SJCRH30 (cell line): ENCODE measurements around the gene FOXC1. TPM values are rescaled to one million over a fixed set of nuclear protein-coding genes. Genes with fewer than 3 reads are reported as not detected.

Experiments
- DNase-seq, 2 experiments: peaks; one replicate each; pipeline ENCODE4 v3.0.0-alpha.2; 2015 to 2020
- H3K27ac ChIP-seq: fragments of 250-450 bp; sonication (Bioruptor Pico); 2 replicates; pipeline ENCODE4 v1.5.1; 2020; ENCODE audit warnings: mild to moderate bottlenecking, moderate library complexity
- H3K27me3 ChIP-seq: fragments of 250-450 bp; sonication (Bioruptor Pico); 2 replicates; pipeline ENCODE4 v1.5.1; 2020; ENCODE audit warnings: mild to moderate bottlenecking, moderate library complexity
- H3K36me3 ChIP-seq: fragments of 250-450 bp; sonication (Bioruptor Pico); 2 replicates; pipeline ENCODE4 v1.5.1; 2020; ENCODE audit warnings: mild to moderate bottlenecking, moderate library complexity
- H3K4me1 ChIP-seq: fragments of 250-450 bp; sonication (Bioruptor Pico); 2 replicates; pipeline ENCODE4 v1.5.1; 2020; ENCODE audit warnings: mild to moderate bottlenecking, moderate library complexity
- H3K4me3 ChIP-seq: fragments of 250-450 bp; sonication (Bioruptor Pico); 2 replicates; pipeline ENCODE4 v1.5.1; 2020; ENCODE audit warnings: mild to moderate bottlenecking, moderate library complexity
- H3K9me3 ChIP-seq: fragments of 250-450 bp; sonication (Bioruptor Pico); replicated peaks from 2 replicates; pipeline ENCODE4 v1.5.1; 2020; ENCODE audit warnings: mild to moderate bottlenecking, moderate library complexity
- total RNA-seq: library from RNA; depleted of rRNA; stranded (reverse); fragments of >200 nt; shearing (Covaris generic); gene quantifications from 2 replicates; pipeline ENCODE4 v1.2.3, GENCODE V29; 2014

Gene FOXC1
- total RNA-seq, 1 experiment from 2014 or later: 7.2 TPM

DNA sequence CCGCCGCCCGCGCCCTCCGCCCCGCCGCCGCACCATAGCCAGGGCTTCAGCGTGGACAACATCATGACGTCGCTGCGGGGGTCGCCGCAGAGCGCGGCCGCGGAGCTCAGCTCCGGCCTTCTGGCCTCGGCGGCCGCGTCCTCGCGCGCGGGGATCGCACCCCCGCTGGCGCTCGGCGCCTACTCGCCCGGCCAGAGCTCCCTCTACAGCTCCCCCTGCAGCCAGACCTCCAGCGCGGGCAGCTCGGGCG lies 1.5 kb downstream of the FOXC1 start:
- Histone ChIP-seq H3K27ac (no peak overlapping the region), H3K27me3 (no peaks in the 10 kb centered on the region)
- DNase-seq: peak; percentile 44 to 46

GRCh38 chr6:1611572-1612298 lies 2.0 kb downstream of the FOXC1 start:
- Histone ChIP-seq H3K4me1 (no peaks in the 10 kb centered on the region), H3K36me3 (no peaks in the 10 kb centered on the region), H3K4me3 (peak overlapping the region; percentile 84), H3K27me3 (no peaks in the 10 kb centered on the region), H3K27ac (no peak overlapping the region), H3K9me3 (no peaks in the 10 kb centered on the region)
- peak; percentile 15 to 38 for DNase-seq

More for the DNA sequence above, 1.5 kb downstream of the FOXC1 start:
- H3K4me3 ChIP-seq: peak overlapping the region; percentile 84
- no peaks in the 10 kb centered on the region for H3K9me3 ChIP-seq
- H3K4me1 ChIP-seq: no peaks in the 10 kb centered on the region
- no peaks in the 10 kb centered on the region for H3K36me3 ChIP-seq

GRCh38 chr6:1612299-1612973 lies 2.7 kb downstream of the FOXC1 start:
- Histone ChIP-seq H3K36me3 (no peaks in the 10 kb centered on the region), H3K9me3 (no peaks in the 10 kb centered on the region), H3K4me1 (no peaks in the 10 kb centered on the region), H3K4me3 (peak overlapping the region; percentile 84), H3K27me3 (no peaks in the 10 kb centered on the region), H3K27ac (no peak overlapping the region)
- no peak for DNase-seq

DNA sequence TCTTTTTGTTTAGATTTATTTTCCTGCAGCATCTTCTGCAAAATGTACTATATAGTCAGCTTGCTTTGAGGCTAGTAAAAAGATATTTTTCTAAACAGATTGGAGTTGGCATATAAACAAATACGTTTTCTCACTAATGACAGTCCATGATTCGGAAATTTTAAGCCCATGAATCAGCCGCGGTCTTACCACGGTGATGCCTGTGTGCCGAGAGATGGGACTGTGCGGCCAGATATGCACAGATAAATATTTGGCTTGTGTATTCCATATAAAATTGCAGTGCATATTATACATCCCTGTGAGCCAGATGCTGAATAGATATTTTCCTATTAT lies 3.2 kb downstream of the FOXC1 start:
- Histone ChIP-seq H3K27me3 (no peaks in the 10 kb centered on the region), H3K4me3 (peak overlapping the region; percentile 84), H3K36me3 (no peaks in the 10 kb centered on the region), H3K4me1 (no peaks in the 10 kb centered on the region), H3K27ac (no peak overlapping the region), H3K9me3 (no peaks in the 10 kb centered on the region)
- no peak for DNase-seq

- no peak for DNase-seq
- H3K27me3 ChIP-seq: no peaks in the 10 kb centered on the region
- H3K36me3 ChIP-seq: no peaks in the 10 kb centered on the region
- peak overlapping the region; percentile 84 for H3K4me3 ChIP-seq
- H3K27ac ChIP-seq: no peak overlapping the region
- H3K9me3 ChIP-seq: no peaks in the 10 kb centered on the region
- H3K4me1 ChIP-seq: no peaks in the 10 kb centered on the region
Observed at GRCh38 chr6:1613346-1613687, 3.6 kb downstream of the FOXC1 start.

DNA sequence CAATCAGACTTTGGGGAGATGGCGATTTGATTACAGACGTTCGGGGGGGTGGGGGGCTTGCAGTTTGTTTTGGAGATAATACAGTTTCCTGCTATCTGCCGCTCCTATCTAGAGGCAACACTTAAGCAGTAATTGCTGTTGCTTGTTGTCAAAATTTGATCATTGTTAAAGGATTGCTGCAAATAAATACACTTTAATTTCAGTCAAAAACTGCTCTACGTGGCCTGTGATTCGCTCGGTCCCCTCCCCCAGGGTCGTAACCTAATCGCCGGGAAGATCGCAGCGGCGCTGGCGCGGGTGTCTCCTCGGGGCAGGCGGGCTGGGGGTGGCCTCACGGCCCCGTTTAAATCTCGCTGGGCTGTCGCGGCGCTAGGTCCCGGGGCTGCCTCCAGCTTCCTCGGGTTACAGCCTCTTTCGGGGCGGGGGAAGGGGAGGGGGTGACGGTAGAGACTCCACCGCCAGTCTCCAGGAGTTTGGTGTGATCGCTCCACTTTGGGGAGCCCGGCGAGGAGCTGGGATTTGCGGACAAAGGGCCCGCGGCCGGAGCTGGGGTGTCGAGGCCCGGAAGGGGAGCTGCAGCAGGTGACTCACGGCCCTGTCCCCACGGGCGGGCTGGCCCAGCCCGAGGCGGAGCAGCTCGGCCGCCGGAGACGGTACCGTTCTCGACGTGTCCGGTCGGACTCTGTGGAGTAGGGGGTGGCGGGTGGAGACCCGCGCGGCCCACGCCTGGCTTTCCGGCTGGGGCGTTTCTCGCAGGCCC lies 4.2 kb downstream of the FOXC1 start:
- no peak overlapping the region for H3K27ac ChIP-seq
- DNase-seq: no peak

GRCh38 chr6:1614448-1615150 lies 4.9 kb downstream of the FOXC1 start:
- H3K4me1 ChIP-seq: no peaks in the 10 kb centered on the region
- DNase-seq: no peak
- no peaks in the 10 kb centered on the region for H3K27me3 ChIP-seq
- H3K27ac ChIP-seq: no peak overlapping the region
- H3K4me3 ChIP-seq: no peak overlapping the region
- H3K36me3 ChIP-seq: no peaks in the 10 kb centered on the region
- H3K9me3 ChIP-seq: no peaks in the 10 kb centered on the region

More for the DNA sequence above, 4.2 kb downstream of the FOXC1 start:
- Histone ChIP-seq H3K4me1 (no peaks in the 10 kb centered on the region), H3K27me3 (no peaks in the 10 kb centered on the region), H3K9me3 (no peaks in the 10 kb centered on the region), H3K36me3 (no peaks in the 10 kb centered on the region), H3K4me3 (peak overlapping the region; percentile 84)

GRCh38 chr6:1615151-1615852 lies 5.6 kb downstream of the FOXC1 start:
- Histone ChIP-seq H3K27me3 (no peaks in the 10 kb centered on the region), H3K4me1 (no peaks in the 10 kb centered on the region), H3K4me3 (no peak overlapping the region), H3K36me3 (no peaks in the 10 kb centered on the region), H3K27ac (no peak overlapping the region), H3K9me3 (no peaks in the 10 kb centered on the region)
- DNase-seq: no peak

DNA sequence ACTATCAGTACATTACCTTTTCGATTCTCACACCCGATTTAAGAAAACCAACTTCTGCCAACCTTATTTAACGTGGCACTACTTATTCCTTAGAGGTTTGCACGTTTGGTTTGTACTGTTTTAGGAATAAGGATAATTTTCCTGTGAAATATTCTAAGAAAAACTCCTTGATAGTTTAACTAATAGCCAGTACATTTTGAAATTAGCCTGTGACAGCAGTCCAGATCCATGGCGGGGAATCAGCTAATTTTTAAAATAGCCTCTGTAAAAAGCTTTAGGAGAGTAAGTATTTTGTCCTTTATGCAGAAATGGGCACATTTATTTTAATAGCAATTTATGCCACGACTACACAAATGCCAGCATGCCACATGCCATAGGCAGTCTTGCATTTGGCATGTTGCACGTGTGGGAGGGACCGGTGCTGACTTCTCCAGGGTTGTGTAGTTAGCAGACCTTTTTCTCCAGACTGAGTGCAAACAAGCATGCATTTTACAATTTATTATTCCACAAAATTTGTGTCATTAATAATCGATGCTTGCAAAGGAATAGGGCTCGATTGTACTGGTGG lies 6.2 kb downstream of the FOXC1 start:
- Histone ChIP-seq H3K27me3 (no peaks in the 10 kb centered on the region), H3K36me3 (no peaks in the 10 kb centered on the region), H3K9me3 (no peaks in the 10 kb centered on the region), H3K27ac (no peak overlapping the region), H3K4me3 (no peak overlapping the region), H3K4me1 (no peaks in the 10 kb centered on the region)
- no peak for DNase-seq

DNA sequence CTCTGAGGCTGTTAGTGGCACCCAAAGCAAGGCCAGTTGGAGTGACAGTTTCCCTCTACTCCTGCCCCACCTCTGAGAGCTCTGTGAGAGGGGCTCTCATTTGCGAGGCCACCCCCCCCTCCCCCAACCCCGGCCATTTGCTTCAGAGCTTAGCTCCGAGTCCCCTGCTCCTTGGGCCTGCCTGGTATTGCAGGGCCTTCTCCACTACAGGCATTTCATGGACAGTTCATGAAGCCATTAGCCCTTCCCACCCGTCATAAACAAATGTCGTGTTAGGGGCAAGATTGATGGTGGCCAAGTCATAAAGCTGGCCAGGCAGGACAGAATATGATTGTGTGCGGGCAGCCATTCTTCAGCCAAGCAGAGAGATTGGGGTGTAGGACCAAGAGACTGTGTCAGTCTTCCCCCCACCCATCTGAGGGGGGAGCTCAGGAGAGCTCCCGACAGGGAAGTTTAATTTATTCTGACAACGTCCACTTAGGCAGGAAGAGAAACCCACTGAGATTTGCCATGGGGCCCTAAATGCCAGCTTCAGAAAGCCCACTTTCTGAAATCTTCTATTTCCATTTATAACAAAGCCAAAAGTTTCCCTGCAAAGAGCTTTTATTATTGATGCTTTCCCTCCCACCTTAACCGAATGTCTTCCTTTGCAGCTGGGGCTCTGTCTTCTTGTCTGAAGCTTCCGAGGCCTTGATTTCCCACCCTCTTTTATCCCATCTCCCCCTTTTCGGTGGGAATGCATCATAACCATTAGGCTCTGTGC lies 7.2 kb downstream of the FOXC1 start:
- Histone ChIP-seq H3K36me3 (no peaks in the 10 kb centered on the region), H3K27ac (no peak overlapping the region), H3K9me3 (no peaks in the 10 kb centered on the region), H3K4me1 (no peaks in the 10 kb centered on the region), H3K27me3 (no peaks in the 10 kb centered on the region), H3K4me3 (no peak overlapping the region)
- DNase-seq: no peak

DNA sequence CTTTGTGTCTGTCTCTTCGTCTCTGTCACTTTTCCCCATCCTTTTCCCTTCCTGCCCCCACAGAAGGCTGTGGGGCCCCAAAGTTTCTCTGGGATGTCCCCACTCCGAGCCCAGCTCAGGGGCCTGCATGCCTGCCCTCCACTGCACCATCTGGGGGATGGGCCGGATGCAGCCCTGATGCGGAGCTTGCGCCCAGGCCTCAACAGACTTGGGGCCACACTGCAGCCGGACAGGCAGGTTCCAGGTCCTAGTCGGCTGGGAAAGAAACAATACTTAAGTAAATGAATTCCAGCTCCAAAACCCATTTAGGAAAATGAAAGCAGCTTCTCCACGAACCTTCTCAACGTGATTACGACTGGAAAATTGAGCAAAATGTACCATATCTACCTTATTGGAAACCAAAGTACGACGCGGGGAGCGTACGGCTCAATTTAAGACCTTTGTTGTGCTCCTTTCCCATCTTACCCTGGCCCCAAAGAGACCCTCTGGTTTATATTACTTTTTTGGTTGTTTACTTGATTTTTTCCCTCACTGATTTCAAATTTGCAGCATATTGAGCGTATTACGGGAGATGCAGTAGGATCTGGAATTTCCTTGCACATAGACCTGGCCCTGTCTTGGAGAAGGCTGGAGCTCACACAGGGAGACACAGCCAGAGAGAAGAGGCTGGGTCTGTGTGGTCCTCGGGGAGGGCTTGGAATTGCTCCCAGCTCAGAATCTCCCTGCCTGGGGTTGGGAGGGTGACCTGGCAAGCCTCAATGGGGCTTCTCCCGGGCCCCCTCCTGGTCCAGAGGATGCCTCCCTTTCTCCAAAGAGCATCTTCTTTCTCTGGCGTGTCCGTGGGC lies 8.0 kb downstream of the FOXC1 start:
- no peak overlapping the region for H3K4me3 ChIP-seq
- no peak overlapping the region for H3K27ac ChIP-seq
- H3K9me3 ChIP-seq: no peaks in the 10 kb centered on the region
- no peaks in the 10 kb centered on the region for H3K27me3 ChIP-seq
- no peak for DNase-seq
- no peaks in the 10 kb centered on the region for H3K36me3 ChIP-seq
- no peaks in the 10 kb centered on the region for H3K4me1 ChIP-seq

DNA sequence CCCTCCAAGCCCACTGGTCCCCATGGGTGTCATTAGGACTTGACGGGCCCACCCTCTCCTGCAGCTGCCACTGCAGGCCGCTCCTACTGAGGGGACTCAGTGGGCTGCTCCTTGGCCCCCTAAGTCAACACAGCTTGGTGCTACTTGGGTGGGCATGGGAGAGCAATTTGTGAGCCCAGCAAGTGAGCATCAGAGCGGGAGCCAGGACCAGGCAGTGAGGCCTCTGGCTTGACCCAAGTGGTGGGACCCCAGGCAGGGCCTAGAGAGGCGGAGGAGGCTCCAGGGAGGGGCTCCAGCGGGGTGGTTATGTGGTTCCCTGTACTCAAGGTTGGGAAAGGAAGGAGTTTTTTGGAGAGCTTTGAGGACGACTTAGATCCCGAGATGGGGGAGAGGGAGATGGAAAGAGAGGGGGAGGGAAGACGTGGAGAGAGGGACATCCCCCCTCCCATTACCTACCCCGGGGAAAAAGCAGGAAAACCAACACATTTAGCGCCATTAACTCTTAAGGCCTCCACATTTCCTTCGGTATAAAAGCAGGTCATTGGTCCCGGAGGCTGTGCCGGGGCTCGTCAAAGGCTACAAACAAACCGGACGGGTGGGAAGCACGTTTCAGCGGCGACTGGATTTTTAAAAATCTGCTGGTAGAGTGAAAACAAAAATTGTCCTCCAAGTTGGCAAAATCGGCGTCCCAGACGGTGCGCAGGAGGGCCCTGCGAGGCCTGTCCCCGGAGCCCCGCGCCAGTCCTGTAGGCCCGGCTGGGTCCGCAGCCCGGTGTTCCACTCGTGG lies 8.8 kb downstream of the FOXC1 start:
- Histone ChIP-seq H3K27me3 (no peaks in the 10 kb centered on the region), H3K4me3 (no peak overlapping the region), H3K36me3 (no peaks in the 10 kb centered on the region), H3K9me3 (no peaks in the 10 kb centered on the region), H3K4me1 (no peaks in the 10 kb centered on the region), H3K27ac (no peak overlapping the region)
- DNase-seq: no peak
